ENCODE results near the gene MLX.

Gene MLX, protein sequence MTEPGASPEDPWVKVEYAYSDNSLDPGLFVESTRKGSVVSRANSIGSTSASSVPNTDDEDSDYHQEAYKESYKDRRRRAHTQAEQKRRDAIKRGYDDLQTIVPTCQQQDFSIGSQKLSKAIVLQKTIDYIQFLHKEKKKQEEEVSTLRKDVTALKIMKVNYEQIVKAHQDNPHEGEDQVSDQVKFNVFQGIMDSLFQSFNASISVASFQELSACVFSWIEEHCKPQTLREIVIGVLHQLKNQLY

GRCh38 chr17:42566883-42567573 is at the start of gene MLX:
Gene MLX, plus strand, starts transcription at chr17:42567100. Its CDS starts 25 bp downstream, at chr17:42567125.
- peak; percentile 93 for DNase-seq

GRCh38 chr17:42517516-42517915 is 49.4 kb upstream of the MLX start:
- peak; percentile 84 for DNase-seq

DNA sequence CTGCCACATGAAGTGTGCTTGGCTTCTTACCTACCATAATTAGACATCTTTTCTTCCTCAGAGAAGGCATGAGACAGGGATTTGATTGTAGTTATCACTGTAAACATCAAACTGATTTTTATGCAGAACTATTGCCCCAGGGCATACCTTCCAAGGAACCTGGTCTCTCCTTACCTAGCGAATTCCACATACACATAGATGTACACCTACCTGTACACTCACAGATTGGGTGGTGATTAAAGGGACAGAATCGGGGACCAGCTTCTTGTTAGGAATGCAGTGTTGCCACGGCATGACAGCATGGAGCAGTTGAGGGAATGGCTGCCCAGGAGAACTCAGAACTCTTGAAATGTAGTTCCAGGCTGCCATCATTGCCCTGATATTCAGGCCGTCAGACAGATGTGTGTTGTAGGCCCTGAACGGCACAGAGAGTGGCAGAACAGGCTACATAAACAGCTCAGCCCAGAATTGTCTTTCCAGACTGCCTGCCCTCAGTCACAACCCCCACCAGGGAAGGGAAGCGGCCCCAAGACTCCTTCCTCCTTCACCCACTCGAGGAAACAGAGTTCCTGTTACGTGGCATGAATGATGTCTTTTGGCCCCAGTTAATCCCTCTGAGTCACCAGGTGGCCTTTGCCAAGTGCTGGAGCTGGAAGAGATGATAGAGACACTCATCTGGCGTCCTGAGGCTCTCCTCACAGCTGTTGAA is 48.7 kb upstream of the MLX start:
- DNase-seq, result no peak

GRCh38 chr17:42518755-42519545 is 48.0 kb upstream of the MLX start:
- DNase-seq, result no peak

DNA sequence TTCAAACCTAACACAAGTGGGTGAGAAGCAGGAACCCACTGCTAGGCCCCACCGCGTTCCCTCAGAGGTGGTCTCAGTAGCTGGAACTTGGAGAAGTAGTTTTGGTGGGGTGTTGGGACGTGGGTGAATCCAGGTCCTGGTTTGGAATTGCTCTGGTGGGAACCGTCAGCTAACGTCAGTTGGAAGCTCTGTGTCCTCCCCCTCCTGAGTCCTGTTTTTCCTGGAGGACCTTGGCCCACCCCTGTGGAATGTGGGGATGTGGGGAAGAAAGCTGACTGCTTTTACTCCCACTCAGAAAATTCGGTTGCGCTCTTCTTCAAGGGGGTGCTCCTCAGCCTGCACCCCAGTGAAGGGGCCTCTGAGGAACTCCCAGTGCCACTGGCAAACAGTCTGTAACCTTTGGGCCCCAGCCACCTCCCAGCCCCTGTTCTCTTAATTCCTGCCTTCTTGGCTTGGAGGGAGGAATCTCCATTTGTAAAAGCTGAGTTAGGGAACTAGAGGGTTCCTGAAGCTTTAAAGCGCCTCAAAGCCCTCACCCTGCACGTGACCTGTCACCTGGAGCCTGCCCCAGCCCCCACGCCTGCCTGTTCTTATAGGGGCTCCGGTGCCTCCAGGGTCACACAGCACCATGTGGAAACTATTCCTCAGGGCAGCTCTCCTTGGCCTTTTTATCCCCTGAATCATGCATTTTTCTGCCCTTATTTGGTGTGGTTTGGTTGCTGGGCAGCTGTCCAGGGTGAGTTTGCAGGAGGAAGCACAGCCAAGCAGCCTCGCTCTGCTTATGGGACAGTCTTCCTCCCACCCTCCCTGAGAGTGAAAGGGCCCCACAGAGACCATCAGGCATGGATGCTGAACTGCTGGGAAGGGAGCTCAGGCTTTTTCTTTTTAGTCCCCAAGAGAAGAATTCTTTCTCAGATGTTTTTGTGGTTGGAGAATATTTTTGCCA is 47.1 kb upstream of the MLX start:
- no peak for DNase-seq

DNA sequence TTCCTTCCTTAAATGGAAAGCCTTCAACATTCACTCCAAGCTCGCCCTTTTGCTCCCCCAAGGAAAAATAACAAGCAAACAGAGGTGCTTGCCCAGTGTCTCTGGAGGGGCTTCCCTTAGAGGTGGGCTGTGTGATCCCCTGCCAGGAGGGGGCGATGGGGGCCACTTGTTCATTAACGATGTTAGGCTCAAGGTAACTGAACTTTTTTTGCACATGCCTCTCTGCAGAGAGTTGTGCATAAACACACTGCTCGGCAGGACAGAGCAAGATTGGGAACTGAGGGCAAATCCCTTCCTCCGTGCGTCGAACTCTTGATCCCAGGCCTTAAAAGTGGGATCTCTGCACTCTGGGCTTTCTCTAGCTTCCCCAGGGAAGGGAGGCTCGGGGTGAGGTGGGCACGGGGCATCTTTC is 46.4 kb upstream of the MLX start:
- peak; percentile 19 for DNase-seq

DNA sequence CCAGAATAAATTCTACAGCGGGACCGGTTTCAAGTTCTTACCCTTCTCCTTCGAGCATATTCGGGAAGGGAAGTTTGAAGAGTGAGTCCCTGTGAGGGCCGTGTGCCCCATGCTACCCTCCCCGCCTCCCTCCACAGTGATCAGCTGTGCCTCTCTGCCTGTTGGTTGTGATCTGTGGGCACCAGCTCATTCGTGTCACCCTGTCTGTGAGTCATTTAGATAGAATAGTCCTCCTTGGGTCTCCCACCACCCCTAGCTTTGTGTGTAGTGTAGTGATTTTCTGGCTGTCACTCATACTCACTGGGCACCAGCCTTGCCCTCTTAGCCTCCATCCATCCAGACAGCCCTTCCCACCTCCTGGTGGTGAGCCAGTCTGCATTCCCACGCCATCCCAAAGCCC is 45.9 kb upstream of the MLX start:
- no peak for DNase-seq

GRCh38 chr17:42521666-42522262 is 45.1 kb upstream of the MLX start:
- no peak for DNase-seq

DNA sequence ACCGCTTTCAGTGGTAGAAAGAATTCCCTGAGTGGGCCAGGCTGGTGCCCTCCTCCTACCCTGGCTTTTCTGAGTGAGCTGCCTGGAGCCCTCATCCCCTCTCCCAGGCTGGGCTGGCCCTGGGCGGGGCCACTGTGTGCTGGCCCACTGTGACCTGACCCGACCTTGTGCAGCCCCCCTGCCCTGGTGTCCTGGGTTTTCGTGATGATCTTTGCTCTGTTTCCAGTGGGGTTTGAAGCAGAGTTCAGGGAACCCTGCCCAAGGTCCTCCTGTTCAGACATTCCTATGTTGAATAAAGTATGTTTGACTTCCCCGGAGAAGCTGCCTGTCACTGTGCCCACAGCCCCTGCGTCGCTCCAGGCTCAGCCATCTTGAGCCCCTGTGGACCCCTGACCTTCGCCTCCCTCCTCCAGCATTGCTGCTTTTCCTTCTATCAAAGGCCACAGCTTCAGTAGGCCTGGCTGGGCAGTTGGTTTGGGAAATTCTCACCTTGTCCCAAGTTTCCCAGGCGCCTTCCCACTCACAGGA is 44.6 kb upstream of the MLX start:
- no peak for DNase-seq

- no peak for DNase-seq
Measured at GRCh38 chr17:42522798-42523278, 44.1 kb upstream of the MLX start.

DNA sequence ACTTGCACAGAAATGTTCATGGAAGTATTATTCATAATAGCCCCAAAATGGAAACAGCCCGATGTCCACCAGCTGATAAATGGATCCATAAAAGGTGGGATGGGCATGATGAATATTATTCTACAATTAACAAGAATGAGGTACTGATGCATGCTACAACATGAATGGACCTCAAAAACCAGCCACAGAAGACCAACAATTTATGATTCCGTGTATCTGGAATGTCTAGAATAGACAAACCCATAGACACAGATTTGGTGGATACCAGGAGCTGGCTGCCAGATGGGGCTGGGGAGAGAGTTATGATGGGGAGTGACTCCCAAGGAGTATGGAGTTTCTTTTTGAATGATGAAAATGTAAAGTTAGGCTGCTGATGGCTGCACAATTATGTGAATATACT is 41.7 kb upstream of the MLX start:
- no peak for DNase-seq

DNA sequence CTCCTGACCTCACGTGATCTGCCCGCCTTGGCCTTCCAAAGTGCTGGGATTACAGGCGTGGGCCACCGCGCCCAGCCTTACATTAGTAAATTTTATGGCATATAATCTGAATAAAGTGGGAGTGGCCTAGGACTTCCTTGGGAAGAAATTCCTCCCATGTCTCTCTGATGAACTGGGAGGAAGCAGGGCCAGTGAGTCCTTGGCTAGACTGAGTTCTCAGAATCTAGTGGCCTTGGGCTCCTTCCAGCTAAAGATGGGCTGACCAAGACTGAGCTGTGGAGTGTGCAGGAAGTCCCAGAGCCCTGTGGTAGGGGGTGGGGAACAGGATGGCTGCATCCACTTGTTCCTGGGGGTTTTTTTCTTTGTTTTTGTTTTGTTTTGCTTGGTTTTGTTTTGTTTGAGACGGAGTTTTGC is 40.9 kb upstream of the MLX start:
- DNase-seq, result no peak

- no peak for DNase-seq
Measured at GRCh38 chr17:42527932-42528331, 39.0 kb upstream of the MLX start.

DNA sequence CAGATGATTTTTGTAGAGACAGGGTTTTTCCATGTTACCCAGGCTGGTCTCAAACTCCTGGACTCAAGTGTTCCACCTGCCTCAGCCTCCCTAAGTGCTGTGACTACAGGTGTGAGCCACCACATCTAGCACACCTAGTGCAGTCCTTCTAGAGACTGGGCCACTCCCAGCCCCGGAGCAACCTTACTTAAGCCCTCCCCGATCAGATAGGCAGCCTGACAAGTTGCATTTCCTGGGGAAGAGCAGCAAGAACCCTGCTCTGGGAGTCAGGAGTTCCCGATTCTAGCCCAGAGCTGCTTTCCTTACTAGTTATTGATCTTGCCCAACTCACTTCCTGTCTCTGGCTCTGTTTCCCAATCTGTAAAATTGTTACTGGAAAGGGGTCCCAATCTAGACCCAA is 37.8 kb upstream of the MLX start:
- DNase-seq, result no peak

GRCh38 chr17:42530952-42531454 is 35.9 kb upstream of the MLX start:
- no peak for DNase-seq

DNA sequence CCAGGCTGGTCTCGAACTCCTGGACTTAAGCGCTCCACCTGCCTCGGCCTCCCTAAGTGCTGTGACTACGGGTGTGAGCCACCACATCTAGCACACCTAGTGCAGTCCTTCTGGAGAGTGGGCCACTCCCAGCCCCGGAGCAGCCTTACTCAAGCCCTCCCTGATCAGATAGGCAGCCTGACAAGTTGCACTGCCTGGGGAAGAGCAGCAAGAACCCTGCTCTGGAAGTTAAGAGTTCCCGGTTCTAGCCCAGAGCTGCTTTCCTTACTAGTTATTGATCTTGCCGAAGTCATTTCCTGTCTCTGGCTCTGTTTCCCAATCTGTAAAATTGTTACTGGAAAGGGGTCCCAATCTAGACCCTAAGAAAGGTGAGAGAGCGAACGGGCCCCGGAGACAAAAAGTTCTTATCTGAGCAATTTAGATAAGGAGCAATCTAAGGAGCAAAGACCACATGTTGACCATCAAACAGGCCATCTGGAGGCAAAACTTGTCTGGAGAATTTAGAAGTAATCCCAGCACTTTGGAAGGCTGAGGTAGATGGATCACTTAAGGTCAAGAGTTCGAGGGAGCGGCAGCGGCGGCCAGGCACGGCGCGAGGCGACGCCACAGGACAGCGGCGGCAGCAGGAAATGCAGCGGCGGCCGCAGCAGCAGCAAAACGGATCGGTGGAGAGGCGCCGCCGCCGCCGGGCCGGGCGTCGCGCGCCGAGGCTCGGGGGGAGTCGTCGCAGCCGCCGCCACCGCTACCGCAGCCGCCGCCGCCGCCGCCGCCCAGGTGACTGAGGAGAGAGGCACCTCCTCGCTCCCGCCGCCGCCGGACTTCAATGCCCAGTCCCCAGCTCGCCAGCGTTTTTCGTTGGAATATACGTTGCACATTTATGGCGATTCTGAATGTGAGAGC is 35.2 kb upstream of the MLX start:
- DNase-seq, result peak; percentile 62

- no peak for DNase-seq
Measured at GRCh38 chr17:42535155-42536047, 31.5 kb upstream of the MLX start.

GRCh38 chr17:42536048-42536371 is 30.9 kb upstream of the MLX start, which contains the start of gene NAGLU:
Gene NAGLU, plus strand, starts transcription at chr17:42536241. Its CDS starts 32 bp downstream, at chr17:42536273.
- DNase-seq, result peak; percentile 79

Data from CD4-positive, alpha-beta T cell treated with Interleukin-10 for 1 hour (primary cell).